Measurements from ENCODE around the gene TMEM167B.

TMEM167B gene

GRCh38 chr1:109080441-109081082 is 10.0 kb upstream of the TMEM167B start:
- DNase-seq (ENCODE audit: low read depth in 2 of 2): no peak

DNA sequence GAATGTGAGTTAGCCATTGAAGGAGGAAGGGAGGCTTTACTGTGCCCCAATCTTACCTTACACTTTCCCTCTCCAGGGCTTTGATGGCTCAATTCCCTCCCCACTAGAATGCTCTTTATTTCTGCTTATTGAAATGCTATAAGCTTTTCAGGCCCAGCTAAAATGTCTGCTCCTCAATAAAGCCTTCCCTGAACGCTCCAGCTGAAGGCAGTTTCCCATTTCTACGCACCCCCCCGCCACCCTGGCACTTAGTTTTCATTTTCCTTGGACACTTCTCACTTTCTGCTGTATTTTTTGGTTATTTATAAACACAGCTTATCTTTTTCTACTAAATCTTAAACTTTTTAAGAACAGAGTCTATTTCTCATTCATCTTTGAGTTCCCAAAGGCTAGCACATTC is 7.1 kb upstream of the TMEM167B start:
- no peak for DNase-seq (ENCODE audit: low read depth in 2 of 2)

DNA sequence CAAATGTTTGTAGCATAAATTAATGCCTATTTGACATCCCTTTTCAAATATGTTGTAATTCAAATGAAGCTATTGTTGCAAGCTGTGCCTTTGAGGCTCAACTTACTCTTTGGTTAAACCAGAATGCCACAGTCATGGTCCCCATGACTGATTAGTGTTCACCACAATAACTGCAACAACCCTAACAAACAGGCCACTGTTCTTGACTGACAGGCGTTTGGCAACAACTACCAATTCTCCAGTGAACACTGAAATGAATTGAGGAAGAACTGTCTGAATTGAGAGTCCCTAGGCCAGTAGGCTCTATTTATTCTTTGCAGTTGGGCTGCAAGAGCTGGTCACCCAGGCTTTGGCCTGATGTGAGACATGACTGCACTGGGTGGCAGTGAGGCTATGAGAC is 6.6 kb upstream of the TMEM167B start:
- no peak for DNase-seq (ENCODE audit: low read depth in 2 of 2)

- DNase-seq (ENCODE audit: low read depth in 2 of 2): no peak
Measured at GRCh38 chr1:109084563-109085517, 5.7 kb upstream of the TMEM167B start.

DNA sequence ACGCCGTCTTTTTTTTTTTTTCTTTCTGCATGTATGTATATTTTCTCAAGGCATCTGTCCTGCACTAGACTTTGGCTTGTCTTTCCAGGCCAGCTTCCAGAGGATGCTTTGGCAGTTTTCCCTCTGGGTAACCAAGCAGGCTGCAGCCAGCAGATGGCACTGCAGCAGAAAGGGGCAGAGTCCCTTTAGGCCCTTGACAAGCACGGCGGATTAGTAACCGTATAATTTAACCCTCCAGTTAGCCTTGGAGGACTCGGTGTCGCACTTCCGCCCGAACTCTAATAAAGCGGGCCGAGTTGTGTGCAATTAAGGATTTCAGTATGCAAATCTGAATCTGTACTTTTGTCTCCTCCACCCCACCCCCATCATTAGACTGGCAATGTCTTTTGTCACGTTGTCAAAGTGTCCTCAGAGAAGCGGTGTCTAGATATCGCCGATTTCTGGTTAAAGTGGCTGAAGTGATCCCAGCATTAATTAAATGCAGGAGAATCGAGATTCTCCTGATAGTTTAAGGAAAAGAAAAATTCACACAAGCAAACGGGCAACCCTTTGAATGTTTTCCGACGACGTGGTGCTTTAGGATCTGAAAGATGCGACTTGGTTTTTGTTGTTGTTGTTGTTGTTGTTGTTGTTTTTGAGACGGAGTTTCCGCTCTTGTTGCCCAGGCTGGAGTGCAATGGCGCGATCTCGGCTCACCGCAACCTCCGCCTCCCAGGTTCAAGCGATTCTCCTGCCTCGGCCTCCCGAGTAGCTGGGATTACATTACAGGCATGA is 1.1 kb upstream of the TMEM167B start:
- DNase-seq (ENCODE audit: low read depth in 2 of 2): peak in 1 of 2 donors; percentile 23

DNA sequence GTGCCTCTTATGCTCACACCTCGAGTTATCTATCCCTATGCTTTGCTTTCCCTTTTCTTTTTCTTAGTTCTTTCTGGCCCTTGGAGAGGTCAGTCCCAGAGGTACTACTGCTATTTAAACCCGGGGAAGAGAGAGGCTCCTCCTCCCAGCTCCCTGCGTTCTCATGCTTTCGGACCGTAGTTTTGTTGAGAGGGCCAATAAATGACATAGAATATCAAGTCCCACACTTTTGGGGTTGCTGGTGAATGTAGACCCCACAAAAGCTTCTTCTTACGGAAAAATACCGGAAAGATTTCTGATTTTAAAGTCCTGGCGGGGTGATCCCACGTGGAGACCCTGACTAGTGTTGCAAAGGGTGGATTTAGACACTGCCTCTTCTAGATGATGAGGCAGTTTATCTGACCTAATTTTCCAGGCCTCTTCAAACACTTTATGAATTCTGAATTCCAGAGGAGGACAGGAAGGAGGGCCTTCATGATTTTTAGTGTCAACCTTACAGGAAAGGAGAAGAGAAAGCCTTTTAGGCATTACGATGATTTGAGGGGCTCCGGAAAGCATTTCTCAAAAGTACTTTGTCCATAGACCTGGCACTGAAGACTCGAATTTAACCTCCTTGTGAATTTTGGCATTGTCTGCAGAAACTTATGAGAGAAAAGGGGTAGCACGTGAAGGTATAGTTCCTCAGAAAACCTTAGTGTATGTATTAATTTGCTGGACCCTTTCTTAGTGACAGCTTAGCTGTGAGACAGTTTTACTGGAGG is 694 bp downstream of the TMEM167B start:
- no peak for DNase-seq (ENCODE audit: low read depth in 2 of 2)

GRCh38 chr1:109091839-109092193 is 1.3 kb downstream of the TMEM167B start:
- no peak for DNase-seq (ENCODE audit: low read depth in 2 of 2)

DNA sequence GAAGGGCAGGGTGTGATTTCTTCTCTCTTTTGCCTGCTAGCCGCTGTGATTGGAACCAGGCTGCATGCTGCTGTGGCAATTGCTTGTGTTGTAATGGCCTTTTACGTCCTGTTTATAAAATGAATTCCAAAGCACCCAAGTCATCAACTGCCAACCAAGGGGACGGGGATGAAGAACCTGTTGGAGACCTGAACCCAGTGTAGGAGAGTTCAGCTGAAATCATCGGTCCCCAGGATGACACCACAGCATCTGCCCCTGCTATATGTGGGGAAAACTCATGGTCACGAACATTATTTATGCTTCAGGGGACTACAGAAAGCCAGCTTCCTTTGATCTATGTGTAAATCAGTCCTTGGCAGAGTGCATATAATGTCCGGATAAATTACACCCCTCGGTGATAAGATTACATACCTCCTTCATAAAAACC is 3.8 kb downstream of the TMEM167B start:
- DNase-seq (ENCODE audit: low read depth in 2 of 2): no peak

- no peak for DNase-seq (ENCODE audit: low read depth in 2 of 2)
Measured at GRCh38 chr1:109094871-109095270, 4.3 kb downstream of the TMEM167B start.

- DNase-seq (ENCODE audit: low read depth in 2 of 2): no peak
Measured at GRCh38 chr1:109095631-109096030, 5.1 kb downstream of the TMEM167B start.

GRCh38 chr1:109096120-109096519 is 5.6 kb downstream of the TMEM167B start:
- no peak for DNase-seq (ENCODE audit: low read depth in 2 of 2)

DNA sequence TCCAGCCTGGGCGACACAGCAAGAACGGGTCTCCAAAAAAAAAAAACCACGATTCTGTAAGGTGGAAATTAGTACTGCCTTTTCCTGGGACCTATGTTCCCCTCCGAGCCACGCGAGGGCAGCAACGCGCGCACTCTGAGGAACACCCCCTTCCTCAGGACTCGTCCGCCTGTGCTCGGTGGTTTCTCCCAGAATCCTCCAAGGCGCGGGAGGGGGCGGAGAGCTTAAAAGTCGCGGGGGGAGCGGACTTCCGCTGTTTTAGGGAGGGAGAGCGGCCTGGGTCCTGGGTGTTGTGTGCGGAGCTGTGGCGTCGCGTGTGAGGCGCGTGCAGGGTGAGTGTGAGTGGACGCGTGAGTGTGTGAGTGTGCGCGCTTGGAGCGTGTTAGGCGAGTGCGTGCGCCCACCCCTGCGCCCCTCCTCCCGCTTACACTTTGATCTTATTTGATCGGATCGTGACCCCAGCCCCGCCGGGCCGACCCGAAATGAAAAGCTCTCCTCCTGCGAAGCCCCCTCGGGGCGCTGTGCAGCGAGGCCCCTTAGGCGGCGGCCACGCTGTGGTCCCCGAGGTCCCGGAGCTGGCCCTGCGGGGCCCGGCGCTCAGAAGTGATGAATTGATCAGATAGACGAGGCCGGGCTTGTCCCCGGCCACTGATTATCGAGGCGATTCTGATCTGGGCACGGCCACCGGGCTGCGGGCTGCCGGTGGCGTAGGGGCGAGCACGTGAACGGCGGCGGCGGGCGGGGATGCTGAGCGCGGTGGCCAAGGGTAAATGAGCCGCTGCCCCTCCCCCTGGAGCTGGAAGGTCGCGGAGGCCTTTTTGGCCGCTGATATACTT is 9.6 kb downstream of the TMEM167B start:
- peak; percentile 96 to 98 for DNase-seq (ENCODE audit: low read depth in 2 of 2)

DNA sequence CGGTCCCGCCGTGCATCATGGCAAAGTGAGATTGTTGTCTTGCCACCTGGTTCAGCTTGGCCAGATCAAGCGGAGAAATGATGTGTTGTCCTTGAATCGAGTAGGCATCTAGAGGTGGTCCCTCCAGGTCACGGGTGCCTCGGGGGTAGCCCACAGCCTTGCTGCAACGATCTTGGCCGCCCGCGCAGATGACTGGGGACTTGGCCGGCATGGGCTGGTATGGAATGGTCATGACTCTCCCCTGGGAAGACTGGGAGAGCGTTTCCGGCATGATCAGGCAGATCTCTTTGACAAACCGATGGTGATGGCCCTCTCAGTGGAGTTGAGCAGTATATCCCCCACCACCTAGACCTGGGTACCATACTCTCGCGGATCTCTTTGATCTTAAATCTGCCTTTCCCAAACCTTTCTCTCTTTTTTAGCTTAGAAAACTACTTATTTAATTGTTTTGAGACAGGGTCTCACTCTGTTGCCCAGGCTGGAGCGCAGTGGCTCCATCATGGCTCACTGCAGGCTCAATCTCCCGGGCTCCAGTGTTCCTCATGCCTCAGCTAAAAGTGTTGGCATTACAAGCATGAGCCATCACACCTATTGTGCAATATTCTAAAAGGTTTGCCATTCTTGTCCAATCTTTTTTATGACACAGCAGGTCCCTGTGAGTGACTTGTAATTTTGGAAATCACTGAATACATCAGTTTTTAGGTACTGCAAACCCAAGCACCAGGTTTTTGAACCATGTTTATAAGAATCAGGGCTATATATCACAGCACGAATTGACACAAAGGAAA is 14.0 kb downstream of the TMEM167B start:
- DNase-seq (ENCODE audit: low read depth in 2 of 2): no peak

DNA sequence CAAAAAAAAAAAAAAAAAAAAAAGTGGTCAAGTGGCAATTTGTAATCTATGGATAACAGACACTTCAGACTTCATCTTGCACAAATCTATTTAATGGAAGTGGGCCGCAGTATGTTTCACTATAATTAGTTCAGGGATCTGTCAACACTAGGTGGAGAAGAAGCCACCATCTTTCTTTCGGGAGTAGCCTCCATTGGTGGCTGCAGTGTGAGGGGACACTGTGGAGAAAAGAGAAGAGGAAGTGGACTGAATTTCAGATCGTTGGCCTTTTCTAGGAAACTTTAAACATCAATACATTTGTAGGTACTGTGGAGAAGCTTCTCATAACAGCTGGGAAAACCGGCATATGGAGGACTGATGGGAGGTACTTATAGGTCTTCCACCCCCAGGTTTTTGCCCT is 15.3 kb downstream of the TMEM167B start:
- no peak for DNase-seq (ENCODE audit: low read depth in 2 of 2)

GRCh38 chr1:109107785-109108184 is 17.2 kb downstream of the TMEM167B start:
- DNase-seq (ENCODE audit: low read depth in 2 of 2): no peak

GRCh38 chr1:109109906-109110305 is 19.3 kb downstream of the TMEM167B start:
- no peak for DNase-seq (ENCODE audit: low read depth in 2 of 2)

GRCh38 chr1:109111386-109112055 is 21.0 kb downstream of the TMEM167B start:
- no peak for DNase-seq (ENCODE audit: low read depth in 2 of 2)

DNA sequence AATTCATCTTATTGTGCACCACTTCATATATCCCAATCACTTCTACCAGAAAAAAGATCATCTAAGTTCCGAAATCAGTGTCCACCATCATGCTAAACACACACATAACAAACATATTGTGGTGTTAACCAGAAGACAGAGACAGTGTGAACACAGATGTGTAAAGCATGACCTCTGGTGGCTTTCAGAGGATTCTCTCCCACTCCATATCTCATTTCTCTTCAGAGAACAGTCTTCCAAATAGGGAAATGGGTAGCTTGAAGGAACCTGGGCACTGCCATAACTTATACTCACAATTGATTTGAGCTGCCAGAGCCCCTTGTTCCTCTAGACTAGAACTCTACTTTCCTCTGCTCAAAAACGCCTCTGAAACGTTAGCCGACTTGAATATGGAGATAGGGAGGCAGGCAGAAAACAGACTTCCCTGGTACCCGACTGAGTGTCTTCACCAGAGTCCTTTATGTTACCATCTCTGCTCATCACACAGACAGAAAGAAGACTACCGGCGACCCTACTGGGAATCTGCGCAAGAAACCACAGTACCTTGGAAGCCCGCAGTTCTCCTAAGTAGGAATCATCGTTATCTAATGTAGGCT is 21.6 kb downstream of the TMEM167B start:
- DNase-seq (ENCODE audit: low read depth in 2 of 2): no peak
